ENCODE measurements around the gene LRTM2. TPM values are rescaled to one million over a fixed set of nuclear protein-coding genes. Genes with fewer than 3 reads are reported as not detected.
A peak's percentile ranks its signal among the peaks of the same experiment; 100 is the strongest.

Gene LRTM2
- polyA plus RNA-seq, 1 donor, result 0.62 TPM

GRCh38 chr12:1797991-1798640, 22.2 kb upstream of the LRTM2 start:
- no peak for DNase-seq

- no peak for DNase-seq
Observed at GRCh38 chr12:1798641-1799020, 21.7 kb upstream of the LRTM2 start.

- no peak for DNase-seq
Observed at GRCh38 chr12:1799051-1799881, 21.1 kb upstream of the LRTM2 start.

- DNase-seq, result no peak
Observed at GRCh38 chr12:1799882-1800400, 20.4 kb upstream of the LRTM2 start.

- no peak for DNase-seq
Observed at GRCh38 chr12:1800401-1801302, 19.7 kb upstream of the LRTM2 start.

- no peak for DNase-seq
Observed at GRCh38 chr12:1801303-1801975, 18.9 kb upstream of the LRTM2 start.

- no peak for DNase-seq
Observed at GRCh38 chr12:1803736-1804135, 16.6 kb upstream of the LRTM2 start.

GRCh38 chr12:1804545-1805332, 15.6 kb upstream of the LRTM2 start:
- peak; percentile 88 for DNase-seq

- DNase-seq, result no peak
Observed at GRCh38 chr12:1805441-1806081, 14.8 kb upstream of the LRTM2 start.

DNA sequence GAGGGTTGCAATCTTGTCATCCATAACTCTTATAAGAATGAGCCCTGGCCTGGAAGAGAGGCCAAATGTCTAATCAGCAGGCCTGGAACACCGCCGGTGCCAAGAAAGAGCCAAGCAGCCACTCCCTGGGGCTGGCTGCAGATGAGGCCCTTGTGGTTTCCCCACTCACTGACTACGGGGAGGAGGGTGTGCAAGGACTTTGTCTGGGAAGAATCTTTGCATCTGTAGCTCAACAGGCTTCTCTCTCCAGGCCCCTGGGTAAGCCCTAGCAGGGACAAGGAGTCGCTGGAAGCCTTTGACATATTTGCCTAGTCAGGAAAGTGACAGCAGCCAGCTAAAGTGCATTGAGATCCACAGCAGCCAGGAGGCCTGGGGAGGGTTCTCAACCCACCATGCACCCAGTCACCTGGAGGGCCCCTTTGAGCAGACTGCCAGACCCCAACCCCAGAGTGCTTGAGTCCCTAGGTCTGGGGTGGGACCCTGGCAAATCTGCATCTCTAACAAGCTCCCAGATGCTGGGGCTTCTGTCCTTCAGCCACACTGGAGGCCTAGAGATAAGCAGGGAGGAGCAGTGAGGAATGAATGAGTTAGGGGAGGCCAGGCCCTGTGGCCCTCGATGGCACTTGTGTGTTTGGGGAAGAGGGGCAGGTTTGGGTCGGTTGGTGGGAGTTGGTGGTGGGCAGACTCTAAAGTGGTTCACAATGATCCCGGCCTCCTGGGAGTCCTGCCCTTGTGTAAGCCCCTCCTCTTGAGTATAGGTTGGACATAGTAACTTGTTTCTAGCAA, 13.9 kb upstream of the LRTM2 start:
- DNase-seq, result no peak

DNA sequence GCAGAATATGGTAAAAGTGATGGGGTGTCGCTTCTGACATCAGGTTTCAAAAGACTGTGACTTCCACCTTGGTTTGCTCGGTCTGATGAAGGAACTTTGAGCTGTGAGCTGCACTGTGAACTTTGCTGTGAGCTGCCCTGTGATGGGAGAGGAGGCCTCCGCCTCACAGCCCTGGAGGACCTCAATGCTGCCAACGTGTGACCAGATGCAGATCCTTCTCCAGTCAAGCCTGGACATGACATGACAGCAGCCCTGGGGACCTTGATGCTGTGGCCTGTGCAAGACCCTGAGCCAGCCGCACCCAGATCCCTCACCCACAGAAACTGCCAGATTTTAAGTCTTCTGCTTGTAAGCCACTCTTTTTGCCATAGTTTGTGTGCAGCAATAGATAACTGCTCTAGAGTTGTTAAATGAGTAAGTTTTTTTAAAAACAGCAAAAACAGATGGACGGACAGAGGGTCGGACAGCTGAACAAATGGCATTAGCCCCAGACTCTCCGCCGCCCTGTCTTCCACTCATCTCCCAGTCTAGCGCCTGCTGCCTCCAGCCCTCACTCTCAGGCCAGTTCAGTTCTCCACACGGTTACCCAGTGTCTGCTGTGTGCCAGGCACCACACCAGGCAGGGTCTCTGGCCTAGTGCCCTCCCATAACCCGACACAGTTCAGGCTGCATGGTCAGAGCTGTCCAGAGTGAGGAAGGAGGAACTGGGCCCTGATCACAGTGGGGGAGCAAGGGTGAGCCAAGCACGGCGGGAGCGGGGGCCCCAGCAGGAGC, 13.1 kb upstream of the LRTM2 start:
- no peak for DNase-seq

DNA sequence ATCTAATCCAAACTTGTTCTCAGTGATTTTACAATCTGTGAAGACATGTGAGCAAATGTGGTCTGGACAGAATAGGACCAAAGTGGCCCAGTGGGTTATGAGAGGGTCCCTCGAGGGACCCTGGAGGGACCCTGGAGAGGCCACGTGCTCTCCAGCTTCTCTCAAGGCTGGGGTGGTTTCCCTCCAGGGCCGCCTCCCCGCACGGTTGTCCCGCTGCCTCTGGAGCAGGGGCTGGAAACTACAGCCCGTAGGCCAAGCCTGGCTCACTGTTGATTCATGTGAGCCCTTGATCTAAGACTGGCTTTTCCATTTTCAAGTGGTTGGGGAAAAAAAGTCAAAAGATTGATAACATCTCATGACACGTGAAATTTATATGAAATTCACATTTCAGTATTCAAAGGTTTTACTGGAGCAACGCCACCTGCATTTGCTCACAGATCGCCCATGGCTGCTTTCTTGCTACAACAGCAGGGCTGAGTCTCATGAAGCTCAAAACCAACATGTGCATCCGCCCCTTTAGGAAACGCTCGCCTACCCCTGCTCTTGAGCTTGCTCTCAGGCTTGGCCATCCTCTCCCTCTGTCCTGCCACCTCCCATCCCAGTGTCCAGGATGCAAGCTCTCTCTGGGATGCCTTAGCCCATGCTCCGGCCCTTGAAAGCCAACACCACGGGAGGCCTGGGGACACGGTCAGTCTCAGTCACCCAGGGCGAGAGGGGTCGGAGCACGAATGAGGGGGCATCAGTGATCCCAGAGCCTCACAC, 12.1 kb upstream of the LRTM2 start:
- DNase-seq, result no peak

DNA sequence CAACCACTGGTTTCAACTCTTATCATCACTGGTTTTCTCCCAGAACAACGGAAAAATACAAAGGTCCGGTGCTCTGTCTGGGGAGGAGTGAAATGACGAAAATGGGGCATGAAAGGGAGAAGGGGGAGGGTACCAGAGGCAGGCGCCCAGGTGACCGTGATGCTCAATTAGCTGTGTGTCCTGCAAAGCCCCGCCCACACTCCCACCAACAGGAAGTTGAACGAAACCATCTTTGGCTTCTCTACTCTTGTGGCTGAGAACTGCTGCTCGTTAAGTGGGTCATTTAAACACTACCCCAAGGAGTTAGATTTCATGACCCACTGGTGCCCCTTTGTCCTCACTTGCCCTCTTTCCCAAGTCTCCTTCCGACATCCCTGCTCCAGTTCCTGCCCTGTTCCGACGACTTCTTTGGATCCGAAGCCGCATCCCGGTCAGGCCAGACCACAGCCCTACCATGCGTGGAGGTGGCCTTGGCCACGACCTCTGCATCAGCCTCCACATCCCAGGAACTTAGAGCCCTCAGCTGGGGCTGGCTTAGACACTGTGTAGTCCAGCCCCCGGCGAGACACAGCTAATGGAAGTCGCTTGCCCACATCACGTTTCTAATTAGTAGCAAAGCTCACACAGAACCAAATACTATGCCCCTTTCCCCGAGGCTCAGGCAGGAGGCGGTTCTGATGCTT, 11.4 kb upstream of the LRTM2 start:
- DNase-seq, result no peak

GRCh38 chr12:1809591-1810190, 10.7 kb upstream of the LRTM2 start:
- no peak for DNase-seq

DNA sequence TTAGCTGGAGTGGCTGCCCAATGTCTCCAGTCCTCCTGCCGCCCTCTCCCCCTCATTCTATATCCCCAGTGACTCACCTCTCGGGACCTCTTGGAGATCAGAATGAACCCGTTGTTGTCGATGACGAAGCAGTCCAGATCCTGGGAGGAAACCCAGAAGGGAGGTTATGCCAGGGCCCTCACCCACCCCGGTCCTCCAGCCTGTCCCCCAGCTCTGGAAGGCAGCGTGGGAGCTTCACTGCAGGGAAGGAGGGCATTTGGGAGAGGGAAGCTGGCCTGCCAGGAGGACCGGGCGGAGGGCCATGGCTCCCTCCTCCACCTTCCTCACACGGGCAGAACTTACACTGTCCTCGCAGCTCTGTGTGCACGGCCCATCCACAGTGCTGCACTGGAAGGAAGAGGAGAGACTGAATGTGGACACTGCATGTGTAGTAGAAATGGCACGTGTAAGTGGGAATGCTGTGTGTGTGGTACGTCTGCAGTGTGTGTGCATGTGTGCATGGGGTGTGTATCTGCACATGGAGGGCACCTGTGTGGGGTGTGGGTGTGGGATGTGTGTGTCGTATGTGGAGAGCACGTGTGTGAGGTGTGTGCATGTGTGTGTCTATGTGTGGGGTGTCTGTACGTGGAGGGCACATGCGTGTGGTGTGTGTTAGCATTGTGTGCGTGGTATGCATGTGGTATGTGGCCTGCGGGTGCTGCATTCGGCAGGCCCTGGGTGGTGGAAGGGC, 10.0 kb upstream of the LRTM2 start:
- no peak for DNase-seq

GRCh38 chr12:1810931-1811280, 9.5 kb upstream of the LRTM2 start:
- DNase-seq, result no peak
